Brain pericyte (primary cell): ENCODE data around the gene FXR2.
"Not testable (repeated sequence)": the region's sequence is repeated elsewhere in the genome, so short reads cannot be mapped to it uniquely, and the experiment has no call there.

ENCODE experiments used
- DNase-seq: peaks from one replicate; pipeline ENCODE4 v3.0.0-alpha.2; 2012; ENCODE audit warnings: low read depth, low spot score

Gene FXR2

GRCh38 chr17:7629939-7630571 is 15.4 kb upstream of the FXR2 start, which contains the start of gene SHBG:
SHBG (plus strand) TSS chr17:7630135; CDS start chr17:7630173, 38 bp downstream.
- no peak for DNase-seq

GRCh38 chr17:7627250-7628121 is 12.8 kb upstream of the FXR2 start, which contains the start of gene SAT2:
SAT2 (minus strand) TSS chr17:7627821; CDS start chr17:7627635, 186 bp downstream.
- peak; percentile 86 for DNase-seq

- no peak for DNase-seq
These were observed 12.2 kb upstream of the FXR2 start for GRCh38 chr17:7626956-7627249.

GRCh38 chr17:7626307-7626706 is 11.6 kb upstream of the FXR2 start:
- DNase-seq, result no peak

GRCh38 chr17:7625749-7626148 is 11.1 kb upstream of the FXR2 start:
- DNase-seq, result not testable (repeated sequence)

- DNase-seq, result no peak
These were observed 9.0 kb upstream of the FXR2 start for GRCh38 chr17:7623661-7624060.

- DNase-seq, result no peak
These were observed 6.1 kb upstream of the FXR2 start for GRCh38 chr17:7620835-7621234.

GRCh38 chr17:7618608-7619007 is 3.9 kb upstream of the FXR2 start:
- DNase-seq, result no peak

GRCh38 chr17:7615265-7615747 is 609 bp upstream of the FXR2 start:
- DNase-seq, result no peak

- DNase-seq, result no peak
These were observed 800 bp downstream of the FXR2 start for GRCh38 chr17:7613769-7614424.

GRCh38 chr17:7612294-7612640 is 2.4 kb downstream of the FXR2 start:
- DNase-seq, result no peak

GRCh38 chr17:7611635-7612293 is 2.9 kb downstream of the FXR2 start:
- no peak for DNase-seq

GRCh38 chr17:7610641-7611040 is 4.1 kb downstream of the FXR2 start:
- no peak for DNase-seq

- DNase-seq, result no peak
These were observed 8.4 kb downstream of the FXR2 start for GRCh38 chr17:7606280-7606679.

GRCh38 chr17:7597561-7597960 is 17.1 kb downstream of the FXR2 start:
- DNase-seq, result not testable (repeated sequence)

- DNase-seq, result no peak
These were observed 21.4 kb downstream of the FXR2 start for GRCh38 chr17:7593296-7593695.

- no peak for DNase-seq
These were observed 22.2 kb downstream of the FXR2 start for GRCh38 chr17:7592422-7593021.

- DNase-seq, result no peak
These were observed 23.1 kb downstream of the FXR2 start for GRCh38 chr17:7591596-7591995.

GRCh38 chr17:7590743-7591142 is 24.0 kb downstream of the FXR2 start:
- no peak for DNase-seq

- no peak for DNase-seq
These were observed 24.6 kb downstream of the FXR2 start, which contains the start of gene SOX15 for GRCh38 chr17:7589891-7590691. SOX15 (minus strand) TSS chr17:7590094; CDS start chr17:7589676, 418 bp downstream.
